ENCODE measurements around the gene LDHAL6A.
"Not testable (repeated sequence)": the region's sequence is repeated elsewhere in the genome, so short reads cannot be mapped to it uniquely, and the experiment has no call there.

The LDHAL6A gene

DNA sequence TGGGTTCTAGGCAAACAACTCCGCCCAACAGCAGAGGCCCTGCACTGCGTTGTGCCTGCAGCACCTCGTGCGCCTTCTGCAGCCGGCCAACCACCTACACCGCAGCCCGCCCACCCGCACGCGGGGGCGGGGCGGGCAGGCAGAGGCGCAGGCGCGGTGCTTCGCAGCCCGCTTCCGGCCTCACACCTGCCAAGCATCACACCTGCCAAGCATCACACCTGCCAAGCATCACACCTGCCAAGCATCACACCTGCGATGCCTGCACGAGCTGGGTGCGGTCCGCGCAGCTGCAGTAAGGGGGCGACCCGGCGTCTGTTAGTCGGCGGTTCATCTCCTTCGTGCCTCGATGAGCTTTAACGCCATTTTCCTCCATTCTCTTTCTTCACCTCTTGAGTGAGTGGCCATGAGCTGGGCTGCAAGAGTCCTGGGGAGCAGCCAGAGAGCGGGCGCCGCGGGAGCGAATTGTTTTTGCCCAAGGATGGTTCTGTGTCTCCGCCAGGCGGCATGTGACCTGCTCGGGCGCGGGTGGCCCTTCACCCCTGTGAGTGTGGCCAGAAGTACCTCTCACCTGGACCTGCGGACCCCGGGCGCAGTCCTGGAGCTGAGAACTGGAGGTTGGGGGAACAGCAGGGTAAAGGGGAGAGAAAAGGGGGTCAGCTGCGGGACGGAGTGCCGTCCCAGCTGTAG, at the start of gene LDHAL6A:
TSS of gene LDHAL6A (plus strand) at position 171 of the 687 bp plus-strand sequence. CDS start 825 bp downstream, outside the sequence.
- DNase-seq = no peak

DNA sequence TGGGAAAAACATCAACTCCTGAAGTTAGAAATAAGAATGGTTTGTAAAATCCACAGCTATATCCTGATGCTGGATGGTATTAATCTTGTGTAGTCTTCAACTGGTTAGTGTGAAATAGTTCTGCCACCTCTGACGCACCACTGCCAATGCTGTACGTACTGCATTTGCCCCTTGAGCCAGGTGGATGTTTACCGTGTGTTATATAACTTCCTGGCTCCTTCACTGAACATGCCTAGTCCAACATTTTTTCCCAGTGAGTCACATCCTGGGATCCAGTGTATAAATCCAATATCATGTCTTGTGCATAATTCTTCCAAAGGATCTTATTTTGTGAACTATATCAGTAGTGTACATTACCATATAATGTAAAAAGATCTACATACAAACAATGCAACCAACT, 48.3 kb upstream of the LDHAL6A start:
- DNase-seq = not testable (repeated sequence)

DNA sequence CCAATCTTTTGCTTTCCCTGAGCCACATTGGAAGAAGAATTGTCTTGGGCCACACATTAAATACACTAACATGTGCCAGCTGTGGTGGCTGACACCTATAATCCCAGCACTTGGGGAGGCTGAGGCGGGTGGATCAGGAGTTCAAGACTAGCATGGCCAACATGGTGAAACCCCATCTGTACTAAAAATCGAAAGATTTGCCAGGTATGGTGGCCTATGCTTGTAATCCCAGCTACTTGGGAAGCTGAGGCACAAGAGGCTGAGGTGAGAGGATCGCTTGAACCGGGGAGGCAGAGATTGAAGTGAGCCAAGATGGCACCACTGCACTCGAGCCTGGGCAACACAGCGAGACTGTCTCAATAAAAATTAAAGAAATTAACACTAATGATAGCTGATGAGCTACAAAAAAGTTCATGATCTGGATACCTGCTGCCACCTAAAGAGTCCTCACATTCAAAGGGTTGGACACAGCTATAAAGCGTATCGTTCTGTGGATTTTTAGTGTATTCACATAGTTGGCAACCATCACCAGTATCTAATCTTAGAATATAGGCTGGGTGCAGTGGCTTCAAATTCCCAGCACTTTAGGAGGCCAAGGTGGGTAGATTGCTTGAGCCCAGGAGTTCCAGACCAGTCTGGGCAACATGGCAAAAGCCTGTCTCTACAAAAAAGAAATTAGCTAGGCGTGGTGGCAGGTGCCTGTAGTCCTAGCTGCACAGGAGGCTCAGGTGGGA, 46.9 kb upstream of the LDHAL6A start:
- DNase-seq = peak; percentile 6

DNA sequence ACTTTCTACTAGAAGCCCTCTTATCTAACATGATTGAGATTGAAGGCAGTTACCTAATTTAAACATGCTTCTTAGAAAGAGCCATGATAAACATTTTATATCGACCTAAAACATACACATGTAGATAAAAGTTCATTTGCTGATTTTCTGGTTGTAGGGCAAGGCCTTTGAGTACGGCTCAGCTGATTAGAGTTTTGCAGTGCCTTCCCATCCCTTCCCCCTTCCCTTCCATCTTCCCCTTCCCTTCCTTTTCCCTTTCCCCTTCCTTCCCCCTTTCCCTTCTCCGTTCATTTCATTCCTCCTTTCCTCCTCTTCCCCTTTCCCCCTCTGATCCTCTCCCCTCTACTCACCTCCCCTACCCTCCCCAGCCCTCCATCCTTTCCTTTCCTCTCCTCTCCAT, 39.2 kb upstream of the LDHAL6A start:
- no peak for DNase-seq

DNA sequence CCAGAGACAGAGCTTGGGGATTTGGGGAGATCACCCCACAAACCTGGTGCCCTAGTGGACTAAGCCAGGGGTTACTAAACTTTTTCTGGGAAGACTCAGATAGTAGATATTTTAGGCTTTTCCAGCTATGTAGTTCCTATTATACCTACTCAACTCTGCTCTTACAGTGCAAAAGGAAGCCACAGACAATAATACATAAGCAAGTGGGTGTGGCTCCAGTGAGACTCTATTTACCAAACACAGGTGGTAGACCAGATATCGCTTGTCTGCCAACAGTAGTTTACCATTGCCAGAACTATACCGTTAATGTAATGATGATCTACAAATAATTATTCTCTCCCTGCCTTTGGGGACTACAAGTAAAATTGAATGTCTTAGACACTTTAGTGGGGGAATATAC, 36.6 kb upstream of the LDHAL6A start:
- no peak for DNase-seq

DNA sequence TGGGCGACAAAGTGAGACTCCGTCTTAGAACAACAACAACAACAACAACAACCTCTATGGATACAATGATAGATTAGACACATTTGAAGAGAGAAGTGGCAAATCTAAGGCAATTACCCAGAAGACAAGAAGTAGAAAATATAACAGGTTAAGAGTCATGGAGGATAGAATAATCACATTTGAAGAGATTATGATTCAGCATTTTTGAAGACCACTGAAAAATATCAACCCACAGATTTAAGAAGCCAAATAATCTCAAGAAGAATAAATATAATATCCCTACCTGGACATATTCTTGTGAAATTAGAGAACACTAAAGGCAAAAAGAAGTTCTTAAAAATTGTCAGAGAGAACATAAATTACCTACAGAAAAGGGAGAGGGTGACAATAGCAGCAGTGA, 35.6 kb upstream of the LDHAL6A start:
- DNase-seq = no peak

DNA sequence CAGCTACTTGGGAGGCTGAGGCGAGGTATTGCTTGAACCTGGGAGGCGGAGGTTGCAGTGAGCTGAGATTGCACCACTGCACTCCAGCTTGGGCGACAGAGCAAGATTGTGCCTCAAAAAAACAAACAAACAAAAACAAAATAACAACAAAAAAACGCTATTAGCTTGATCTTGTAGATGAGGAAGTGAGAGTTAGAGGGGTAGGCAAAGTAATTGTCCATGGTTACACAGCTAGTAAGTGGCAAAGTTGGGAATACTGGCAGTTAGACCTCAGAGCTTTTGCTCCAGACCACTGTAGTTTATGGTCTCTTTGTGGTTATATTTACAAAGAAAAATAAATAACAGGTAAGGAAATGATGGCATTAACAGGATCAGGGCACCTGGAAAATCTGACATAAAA, 28.4 kb upstream of the LDHAL6A start:
- no peak for DNase-seq

DNA sequence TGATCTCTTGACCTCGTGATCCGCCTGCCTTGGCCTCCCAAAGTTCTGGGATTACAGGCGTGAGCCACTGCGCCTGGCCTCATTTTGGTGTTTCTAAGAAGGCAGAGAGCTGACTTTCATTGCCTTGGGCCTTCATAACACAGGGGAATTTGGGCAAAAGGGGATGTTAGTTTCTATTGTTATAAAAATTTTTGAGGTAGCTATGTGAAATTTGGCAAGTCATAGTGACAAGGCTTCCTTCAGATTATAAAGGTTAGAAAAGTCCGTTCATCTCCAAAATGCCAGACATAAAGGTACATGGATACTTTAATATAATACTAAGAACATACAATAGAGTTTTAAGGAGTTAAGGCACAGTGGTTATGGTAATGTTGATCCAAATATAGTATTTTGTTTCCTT, 26.3 kb upstream of the LDHAL6A start:
- no peak for DNase-seq

DNA sequence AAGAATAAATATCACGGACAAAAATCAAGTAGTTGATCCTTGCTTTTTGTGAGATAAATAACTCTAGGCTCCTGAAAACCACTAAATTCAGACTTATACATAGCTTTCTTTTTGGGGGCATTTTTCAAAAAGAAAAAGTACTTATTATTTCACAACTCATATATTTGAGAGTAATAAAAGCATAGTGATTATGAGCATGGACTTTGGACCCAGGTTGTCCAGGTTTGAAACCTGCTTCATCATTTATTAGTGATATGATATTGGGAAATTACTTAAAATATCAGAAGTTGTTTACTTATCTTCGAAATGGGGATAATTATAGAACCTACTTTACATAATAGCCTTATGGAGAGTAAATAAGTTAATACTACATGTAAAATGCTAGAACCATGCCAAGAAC, 17.0 kb upstream of the LDHAL6A start:
- no peak for DNase-seq

DNA sequence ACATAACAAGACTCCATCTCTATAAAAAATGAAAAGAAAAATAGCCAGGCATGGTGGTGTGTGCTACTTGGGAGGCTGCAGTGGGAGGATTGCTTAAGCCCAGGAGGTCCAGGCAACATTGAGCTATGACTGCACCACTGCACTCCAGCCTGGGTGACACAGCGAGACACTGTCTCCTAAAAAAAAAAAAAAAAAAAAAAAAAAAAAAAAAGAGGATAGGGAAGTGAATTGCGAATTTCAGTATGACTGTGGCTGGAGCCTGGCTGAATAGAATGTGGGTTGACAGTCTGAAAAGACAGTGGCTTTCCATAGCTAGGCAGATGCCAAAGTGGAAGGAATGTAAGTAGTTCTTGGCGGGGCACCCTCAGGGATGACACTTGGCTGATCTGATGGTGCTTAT, 6.4 kb upstream of the LDHAL6A start:
- DNase-seq = no peak

DNA sequence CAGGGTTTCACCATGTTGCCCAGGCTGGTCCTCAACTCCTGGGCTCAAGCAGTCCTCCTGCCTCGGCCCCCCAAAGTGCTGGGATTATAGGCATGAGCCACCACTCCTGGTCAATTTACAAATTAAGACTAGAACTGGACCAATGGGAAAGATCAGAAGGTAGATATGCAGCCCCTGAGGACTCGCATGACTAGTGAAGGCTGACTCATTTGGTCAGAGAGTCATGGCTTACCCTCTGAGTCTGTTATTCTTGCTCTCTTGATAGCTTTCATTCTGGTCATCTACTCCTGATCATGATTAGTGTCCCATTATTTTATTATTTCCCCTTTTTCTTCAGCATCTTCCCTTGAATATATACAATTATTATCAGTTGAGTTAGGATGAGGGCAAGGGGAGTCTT, 2.7 kb upstream of the LDHAL6A start:
- no peak for DNase-seq

DNA sequence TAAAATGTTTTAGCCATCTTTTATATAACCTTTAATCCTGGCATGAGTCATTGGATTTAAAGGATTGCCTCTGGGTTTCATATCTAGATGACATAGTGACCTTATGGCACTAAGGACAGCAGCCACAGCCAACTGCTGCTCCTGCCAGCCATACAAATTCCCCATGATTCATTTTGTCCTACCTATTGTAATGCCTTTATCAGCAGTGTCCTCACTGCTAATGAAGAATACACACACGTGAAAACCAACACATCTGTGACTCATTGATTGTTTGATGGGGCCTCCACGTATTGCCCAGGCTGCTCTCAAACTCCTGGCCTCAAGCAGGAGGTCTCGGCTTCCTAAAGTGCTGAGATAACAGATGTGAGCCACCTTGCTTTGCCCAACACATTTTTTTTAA, 1.8 kb downstream of the LDHAL6A start:
- no peak for DNase-seq

DNA sequence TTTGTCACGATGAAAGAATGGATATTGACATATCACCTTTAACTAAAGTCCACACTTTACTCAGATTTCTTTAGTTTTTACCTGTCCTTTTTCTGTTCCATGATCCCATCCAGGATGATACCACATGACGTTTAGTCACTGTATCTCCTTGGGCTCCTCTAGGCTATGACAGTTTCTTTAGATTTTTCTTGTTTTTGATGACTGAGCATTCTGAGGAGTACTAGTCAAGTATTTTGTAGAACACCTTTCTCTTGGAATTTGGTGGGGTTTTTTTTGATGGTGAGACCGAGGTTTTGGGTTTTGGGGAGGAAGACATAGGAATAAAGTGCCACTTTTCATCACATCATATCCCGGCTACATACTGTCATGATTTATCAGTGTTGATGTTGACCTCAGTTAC, 4.0 kb downstream of the LDHAL6A start:
- DNase-seq = no peak

DNA sequence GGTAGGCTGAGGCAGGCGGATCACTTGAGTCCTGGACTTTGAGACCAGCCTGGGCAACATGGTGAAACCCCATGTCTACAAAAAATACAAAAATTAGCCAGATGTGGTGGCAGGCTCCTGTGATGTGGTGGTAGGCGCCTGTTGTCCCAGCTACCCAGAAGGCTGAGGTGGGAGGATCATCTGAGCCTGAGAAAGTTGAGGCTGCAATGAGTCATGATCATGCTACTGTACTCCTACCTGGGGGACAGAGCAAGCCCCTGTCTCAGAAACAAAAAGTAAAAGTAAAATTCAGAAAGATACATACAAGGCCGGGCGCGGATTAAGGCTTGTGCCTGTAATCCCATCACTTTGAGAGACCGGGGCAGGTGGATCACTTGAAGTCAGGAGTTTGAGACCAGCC, 6.3 kb downstream of the LDHAL6A start:
- no peak for DNase-seq

DNA sequence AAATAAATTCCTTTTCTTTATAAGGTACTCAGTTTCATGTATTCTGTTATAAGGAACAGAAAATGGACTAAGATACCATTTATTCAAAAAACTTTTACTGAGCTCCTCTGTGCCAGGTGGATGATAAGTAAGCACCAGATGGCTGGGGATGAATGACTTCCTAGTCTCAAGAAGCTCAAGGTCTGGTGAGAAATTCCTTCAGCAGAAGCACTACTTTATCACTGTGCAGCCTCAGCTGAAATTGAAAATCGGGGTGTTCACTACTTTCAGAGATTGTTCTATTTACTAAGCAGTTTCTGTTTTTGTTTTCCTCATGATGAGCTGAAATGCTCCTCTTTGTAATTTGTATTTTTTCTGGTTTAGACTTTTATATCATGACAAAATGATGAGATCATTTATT, 7.8 kb downstream of the LDHAL6A start:
- no peak for DNase-seq

DNA sequence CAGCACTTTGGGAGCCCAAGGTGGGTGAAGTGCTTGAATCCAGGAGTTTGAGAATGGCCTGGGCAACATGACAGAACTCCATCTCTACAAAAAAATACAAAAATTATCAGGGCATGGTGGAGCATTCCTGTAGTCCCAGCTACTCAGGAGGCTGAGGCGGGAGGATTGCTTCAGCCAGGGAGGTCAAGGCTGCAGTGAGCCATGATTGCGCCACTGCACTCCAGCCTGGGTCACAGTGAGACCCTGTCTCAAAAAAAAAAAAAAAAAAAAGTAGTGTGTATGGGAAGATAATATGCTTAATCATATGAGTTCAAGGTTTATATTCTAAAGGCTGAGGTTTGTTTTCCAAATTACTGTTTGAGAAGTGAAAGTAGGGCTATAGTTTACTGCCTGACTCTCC, 10.7 kb downstream of the LDHAL6A start:
- DNase-seq = no peak

DNA sequence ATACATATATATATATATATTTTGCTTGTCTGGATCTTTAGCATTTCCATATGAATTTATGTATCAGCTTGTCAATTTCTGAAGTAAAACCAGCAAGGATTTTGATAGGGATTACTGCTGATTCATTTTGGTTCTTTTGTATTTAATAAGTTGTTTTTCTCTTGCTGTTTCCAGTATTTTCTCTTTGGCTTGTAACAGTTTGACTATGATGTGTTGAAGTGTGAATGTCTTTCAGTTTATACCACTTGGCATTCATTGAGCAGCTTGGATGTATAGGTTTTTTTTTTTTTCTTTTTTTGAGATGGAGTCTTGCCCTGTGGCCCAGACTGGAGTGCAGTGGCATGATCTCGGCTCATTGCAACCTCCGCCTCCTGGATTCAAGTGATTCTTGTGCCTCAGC, 12.4 kb downstream of the LDHAL6A start:
- DNase-seq = no peak

DNA sequence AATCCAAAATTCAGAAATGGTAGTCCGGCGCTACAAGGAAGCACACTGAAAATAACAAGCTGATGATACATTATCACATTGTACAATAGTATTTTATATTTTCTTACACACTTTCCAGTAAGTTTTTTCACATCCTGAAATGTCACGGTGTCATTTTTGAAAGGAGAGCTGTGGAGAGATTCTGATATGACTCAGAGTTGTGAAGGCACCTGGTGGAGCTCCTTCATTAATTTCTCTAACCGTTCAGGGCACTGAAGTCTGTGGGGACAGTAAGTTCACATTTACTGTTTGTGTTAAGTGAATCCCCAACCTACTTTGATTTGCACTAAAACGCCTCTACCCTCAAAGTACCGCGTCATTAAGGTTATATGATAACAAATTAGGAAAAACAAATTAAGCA, 13.3 kb downstream of the LDHAL6A start:
- no peak for DNase-seq

DNA sequence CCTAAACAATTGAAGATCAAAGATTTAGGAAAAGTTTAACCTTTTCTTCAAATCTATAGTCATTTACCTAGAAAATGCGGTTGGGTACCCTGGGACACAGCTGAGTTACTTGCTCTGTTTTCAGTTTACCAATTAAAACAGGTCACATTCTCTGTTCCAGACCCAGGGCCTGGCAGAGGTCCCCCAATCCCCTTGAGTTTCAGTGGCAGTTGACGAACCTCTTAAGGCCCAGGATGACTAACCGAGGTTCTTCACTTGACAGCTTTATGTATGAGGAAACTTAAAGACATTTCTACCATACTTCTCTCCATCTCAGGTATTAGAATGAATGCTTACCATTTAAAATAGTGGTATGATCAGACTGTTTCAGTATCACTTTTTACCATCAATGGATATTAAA, 16.3 kb downstream of the LDHAL6A start:
- peak; percentile 49 for DNase-seq

DNA sequence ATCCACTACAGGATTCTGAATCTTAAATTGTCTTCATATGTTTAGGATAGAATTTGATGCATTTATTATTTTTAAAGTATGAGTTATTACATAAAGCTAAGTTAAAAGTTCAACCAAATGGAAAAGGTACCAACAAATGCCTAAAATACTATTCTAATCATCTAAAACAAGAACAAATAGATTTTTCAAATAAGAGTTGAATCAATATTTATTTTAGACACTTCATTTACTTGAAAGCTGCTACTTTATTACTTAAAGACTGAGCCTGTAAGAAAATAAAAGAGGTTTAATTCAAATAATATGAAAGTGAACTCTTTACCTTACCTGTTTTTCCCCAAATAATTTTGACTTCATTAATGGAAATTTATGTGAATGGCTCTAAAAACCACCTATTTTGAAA, 16.9 kb downstream of the LDHAL6A start:
- no peak for DNase-seq

DNA sequence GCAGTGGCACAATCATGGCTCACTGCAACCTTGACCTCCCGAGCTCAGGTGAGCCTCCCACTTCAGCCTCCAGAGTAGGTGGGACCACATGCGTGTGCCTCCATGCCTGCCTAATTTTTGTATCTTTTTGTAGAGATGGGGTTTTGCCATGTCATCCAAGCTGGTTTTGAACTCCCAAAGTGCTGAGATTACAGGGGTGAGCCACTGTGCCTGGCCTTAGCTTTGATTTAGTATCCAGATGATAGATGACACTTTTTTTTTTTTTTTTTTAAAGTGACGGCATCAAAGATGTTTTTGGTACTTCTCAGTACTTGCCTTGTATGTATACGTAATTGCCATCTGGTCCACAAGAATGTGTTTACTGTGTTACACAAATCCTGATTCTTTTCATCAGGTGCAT, 23.4 kb downstream of the LDHAL6A start:
- no peak for DNase-seq

DNA sequence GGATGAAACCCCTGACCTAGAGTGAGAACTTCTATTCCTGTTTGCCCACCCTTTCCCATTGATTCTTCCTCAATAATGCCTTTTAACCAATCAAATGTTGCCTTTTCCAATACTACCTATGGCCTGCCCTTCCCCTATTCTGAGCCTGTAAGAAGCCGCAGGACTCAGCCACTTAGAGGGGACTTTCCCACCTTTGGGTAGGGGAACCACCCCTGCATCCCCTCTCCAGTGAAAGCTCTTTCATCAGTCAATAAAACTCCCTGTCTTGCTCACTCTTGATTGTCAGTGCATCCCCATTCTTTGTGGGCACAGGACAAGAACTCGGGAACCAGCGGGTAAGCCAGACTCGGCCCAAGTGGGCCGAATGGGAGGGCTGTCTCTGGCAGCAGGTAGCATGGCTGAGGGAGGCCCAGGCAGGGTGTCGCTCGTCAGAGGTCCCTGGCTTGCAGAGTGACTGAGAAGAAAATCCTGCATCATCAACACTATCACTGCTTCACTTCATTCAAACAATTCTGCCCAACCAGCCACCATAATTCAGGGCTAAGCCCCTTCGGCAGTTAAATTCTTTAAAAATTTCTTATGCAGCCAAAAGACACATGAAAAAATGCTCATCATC, 30.4 kb downstream of the LDHAL6A start:
- no peak for DNase-seq

DNA sequence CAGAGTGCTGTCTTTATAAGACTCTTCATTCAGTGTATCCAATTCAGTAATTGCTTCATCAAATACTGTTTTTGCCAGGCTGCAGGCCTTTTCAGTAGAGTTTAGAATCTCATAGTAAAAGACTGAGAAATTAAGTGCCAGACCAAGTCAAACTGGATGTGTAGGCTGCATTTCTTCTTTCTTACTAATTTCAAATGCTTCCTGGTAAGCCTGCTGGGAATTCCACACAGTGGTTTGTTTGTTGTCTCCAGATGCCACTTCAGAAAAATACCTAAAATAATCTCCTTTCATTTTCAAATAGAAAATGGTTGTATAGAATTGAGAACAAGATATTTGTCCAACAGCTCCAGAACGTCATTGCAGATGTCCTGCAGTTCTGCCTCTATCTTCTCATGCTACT, 34.7 kb downstream of the LDHAL6A start:
- no peak for DNase-seq

DNA sequence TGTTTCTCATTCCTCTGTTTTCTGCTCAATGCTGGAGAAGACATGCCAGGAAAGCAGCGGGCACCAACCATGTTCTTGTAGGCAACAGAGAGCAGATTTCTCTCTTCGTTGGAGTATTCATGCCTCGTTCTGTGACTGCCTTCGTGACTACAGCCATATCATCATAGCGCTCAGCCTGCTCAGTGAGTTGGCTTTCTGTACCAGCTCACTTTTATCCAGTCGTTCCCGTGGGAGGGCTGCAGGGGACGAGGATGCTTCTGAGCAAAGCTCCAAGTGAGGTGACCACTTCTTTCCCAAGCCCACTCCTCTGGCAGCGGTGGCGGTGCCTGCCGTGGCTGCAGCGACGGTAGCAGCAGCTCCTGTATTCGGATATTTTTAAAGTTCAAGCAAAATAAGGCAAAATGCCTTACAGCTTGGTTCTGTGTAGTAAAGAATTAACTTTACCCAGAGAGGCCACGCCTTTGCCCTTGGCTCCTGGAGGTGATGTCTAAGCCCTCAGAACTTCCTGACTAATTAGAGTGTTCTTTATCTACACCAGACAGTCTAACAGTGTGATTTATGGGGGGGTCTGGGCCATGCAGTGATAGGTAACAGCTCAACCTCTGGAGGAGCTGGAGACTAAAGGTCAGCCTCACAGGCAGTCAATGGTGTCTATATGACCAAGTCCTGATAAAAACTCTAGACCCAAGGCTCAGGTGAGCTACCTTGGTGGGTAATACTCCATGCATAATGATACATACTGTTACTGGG, 35.3 kb downstream of the LDHAL6A start:
- DNase-seq = no peak
